ENCODE results near the gene EFNA5. TPM values are rescaled to one million over a fixed set of nuclear protein-coding genes. Genes with fewer than 3 reads are reported as not detected.

EFNA5 gene
- total RNA-seq, 6 experiments from 2014 or later = 0.26 TPM; not detected in 5

GRCh38 chr5:107337281-107337680, 333.5 kb downstream of the EFNA5 start:
- no peak overlapping the region for H3K4me3 Mint-ChIP-seq
- DNase-seq = no peak
- no peak for TF ChIP-seq CTCF (IDR thresholded peaks at IDR 0.05)
- no peaks in the 10 kb centered on the region for H3K4me1 Mint-ChIP-seq (ENCODE audit: low read depth)
- H3K27ac Mint-ChIP-seq = no peak overlapping the region
- H3K36me3 Mint-ChIP-seq (ENCODE audit: low read depth) = 0 out of 2 replicates have a peak, but pooled peaks cover 4% of the 10 kb centered on the region
- H3K9me3 Mint-ChIP-seq = peaks cover 10% of the 10 kb centered on the region
- H3K27me3 Mint-ChIP-seq (ENCODE audit: insufficient read depth) = no peaks in the 10 kb centered on the region

GRCh38 chr5:107331882-107332281, 338.9 kb downstream of the EFNA5 start:
- Mint-ChIP-seq H3K9me3 (peaks cover 28% of the 10 kb centered on the region), H3K27me3 (ENCODE audit: insufficient read depth) (no peaks in the 10 kb centered on the region; the same call in 1 of the 2 replicates), H3K4me3 (no peak overlapping the region), H3K36me3 (ENCODE audit: low read depth) (0 out of 2 replicates have a peak, but pooled peaks cover 4% of the 10 kb centered on the region), H3K4me1 (ENCODE audit: low read depth) (no peaks in the 10 kb centered on the region), H3K27ac (no peak overlapping the region)
- no peak for DNase-seq
- TF ChIP-seq CTCF (IDR thresholded peaks at IDR 0.05) = no peak

GRCh38 chr5:107331312-107331711, 339.4 kb downstream of the EFNA5 start:
- Mint-ChIP-seq H3K36me3 (ENCODE audit: low read depth) (0 out of 2 replicates have a peak, but pooled peaks cover 4% of the 10 kb centered on the region), H3K9me3 (peaks cover 28% of the 10 kb centered on the region), H3K4me1 (ENCODE audit: low read depth) (no peaks in the 10 kb centered on the region), H3K27ac (no peak overlapping the region), H3K4me3 (no peak overlapping the region), H3K27me3 (ENCODE audit: insufficient read depth) (no peaks in the 10 kb centered on the region; the same call in 1 of the 2 replicates)
- no peak for TF ChIP-seq CTCF (IDR thresholded peaks at IDR 0.05)
- no peak for DNase-seq

GRCh38 chr5:107330903-107331302, 339.8 kb downstream of the EFNA5 start:
- Mint-ChIP-seq H3K4me1 (ENCODE audit: low read depth) (no peaks in the 10 kb centered on the region), H3K27me3 (ENCODE audit: insufficient read depth) (no peaks in the 10 kb centered on the region; the same call in 1 of the 2 replicates), H3K27ac (no peak overlapping the region), H3K36me3 (ENCODE audit: low read depth) (0 out of 2 replicates have a peak, but pooled peaks cover 4% of the 10 kb centered on the region), H3K9me3 (peaks cover 28% of the 10 kb centered on the region), H3K4me3 (no peak overlapping the region)
- TF ChIP-seq CTCF (IDR thresholded peaks at IDR 0.05) = no peak
- no peak for DNase-seq

GRCh38 chr5:107329850-107330249, 340.9 kb downstream of the EFNA5 start:
- Mint-ChIP-seq H3K27ac (no peak overlapping the region), H3K4me3 (no peak overlapping the region), H3K9me3 (peaks cover 24% of the 10 kb centered on the region), H3K4me1 (ENCODE audit: low read depth) (no peaks in the 10 kb centered on the region), H3K36me3 (ENCODE audit: low read depth) (no peaks in the 10 kb centered on the region), H3K27me3 (ENCODE audit: insufficient read depth) (no peaks in the 10 kb centered on the region; the same call in 1 of the 2 replicates)
- TF ChIP-seq CTCF (IDR thresholded peaks at IDR 0.05) = no peak
- DNase-seq = no peak
